Lower leg skin (tissue), 4 donors: ENCODE measurements around the gene KIDINS220. TPM values are rescaled to one million over a fixed set of nuclear protein-coding genes. Genes with fewer than 3 reads are reported as not detected.

ENCODE experiments used
- DNase-seq, 2 donors: peaks; one replicate each; pipeline ENCODE4 v3.0.0-alpha.2; 2019; ENCODE audit warnings: low spot score in 2 of 2
- H3K4me3 ChIP-seq: fragments of 200-600 bp; sonication (generic); 2 replicates; pipeline ENCODE4 v1.5.1; 2017; ENCODE audit warnings: mild to moderate bottlenecking, low read depth; ENCODE audit not compliant: poor library complexity, severe bottlenecking
- CTCF ChIP-seq, 3 donors: fragments of 450-650 bp; IDR thresholded peaks; one replicate each; pipeline ENCODE4 v1.5.1; 2016; ENCODE audit warnings: antibody characterized with exemption in 3 of 3, mild to moderate bottlenecking in 3 of 3, moderate library complexity in 2 of 3
- POLR2A ChIP-seq, 2 donors: fragments of 450-650 bp; IDR thresholded peaks; one replicate each; pipeline ENCODE4 v1.6.1; 2016 to 2017; ENCODE audit warnings: antibody characterized with exemption in 2 of 2, mild to moderate bottlenecking in 1 of 2, moderate library complexity in 1 of 2
- WGBS, 2 donors: methylation state at CpG; one replicate each; pipeline ENCODE4 v1.1.5; 2018; 5-methylcytosine and 5-hydroxymethylcytosine counted together
- intact Hi-C: fragments of 100-400 bp; cut with DNase I; formaldehyde crosslinking; loops from one replicate; pipeline ENCODE4 v1.15.0; 2023; ENCODE audit warnings: low total_unique reads
- total RNA-seq, 4 donors: library from RNA; depleted of rRNA; stranded (reverse); fragments of >200 nt; gene quantifications; one replicate each; pipeline ENCODE4 v1.1.0, GENCODE V29; 2016

KIDINS220 gene
- total RNA-seq, 4 donors from 2014 or later = 44.6 to 65.0 (median 51.9) TPM

GRCh38 chr2:8839189-8839965, 2.0 kb upstream of the KIDINS220 start:
- WGBS, 2 donors = 68 to 82% methylated on average over 5 of the region's 5 CpGs
- no peak overlapping the region for H3K4me3 ChIP-seq
- DNase-seq = no peak
- intact Hi-C loops = no loop called here
- no peak for TF ChIP-seq CTCF (IDR thresholded peaks at IDR 0.05)
- TF ChIP-seq POLR2A (IDR thresholded peaks at IDR 0.05) = no peak

- no peak for DNase-seq
- TF ChIP-seq POLR2A (IDR thresholded peaks at IDR 0.05) (no peak), CTCF (IDR thresholded peaks at IDR 0.05) (no peak)
- H3K4me3 ChIP-seq = no peak overlapping the region
- 61 to 70% methylated on average over 11 of the region's 11 CpGs for WGBS, 2 donors
- intact Hi-C loops = no loop called here
These were observed 355 bp upstream of the KIDINS220 start for GRCh38 chr2:8837795-8838140.

GRCh38 chr2:8835279-8835678, 2.1 kb downstream of the KIDINS220 start:
- intact Hi-C loops = no loop called here
- TF ChIP-seq CTCF (IDR thresholded peaks at IDR 0.05) (no peak), POLR2A (IDR thresholded peaks at IDR 0.05) (no peak)
- no peak for DNase-seq
- H3K4me3 ChIP-seq = no peak overlapping the region

- 88 to 95% methylated on average over 7 of the region's 7 CpGs for WGBS, 2 donors
- DNase-seq = no peak
- no peak overlapping the region for H3K4me3 ChIP-seq
- intact Hi-C loops = no loop called here
- TF ChIP-seq CTCF (IDR thresholded peaks at IDR 0.05) = no peak
These were observed 3.6 kb downstream of the KIDINS220 start for GRCh38 chr2:8833853-8834252.

GRCh38 chr2:8831516-8831915, 5.9 kb downstream of the KIDINS220 start:
- no peak for TF ChIP-seq CTCF (IDR thresholded peaks at IDR 0.05)
- TF ChIP-seq POLR2A (IDR thresholded peaks at IDR 0.05) = no peak
- H3K4me3 ChIP-seq = no peak overlapping the region
- DNase-seq = no peak
- intact Hi-C loops = no loop called here
- 97 to 98% methylated on average over 2 of the region's 2 CpGs for WGBS, 2 donors

GRCh38 chr2:8827729-8828128, 9.7 kb downstream of the KIDINS220 start:
- no peak overlapping the region for H3K4me3 ChIP-seq
- TF ChIP-seq CTCF (IDR thresholded peaks at IDR 0.05) (no peak), POLR2A (IDR thresholded peaks at IDR 0.05) (no peak)
- intact Hi-C loops = no loop called here
- DNase-seq = no peak
- WGBS, 2 donors = 89 to 100% methylated on average over 2 of the region's 2 CpGs
